Measurements from ENCODE around the gene B4GALT2.

The B4GALT2 gene

DNA sequence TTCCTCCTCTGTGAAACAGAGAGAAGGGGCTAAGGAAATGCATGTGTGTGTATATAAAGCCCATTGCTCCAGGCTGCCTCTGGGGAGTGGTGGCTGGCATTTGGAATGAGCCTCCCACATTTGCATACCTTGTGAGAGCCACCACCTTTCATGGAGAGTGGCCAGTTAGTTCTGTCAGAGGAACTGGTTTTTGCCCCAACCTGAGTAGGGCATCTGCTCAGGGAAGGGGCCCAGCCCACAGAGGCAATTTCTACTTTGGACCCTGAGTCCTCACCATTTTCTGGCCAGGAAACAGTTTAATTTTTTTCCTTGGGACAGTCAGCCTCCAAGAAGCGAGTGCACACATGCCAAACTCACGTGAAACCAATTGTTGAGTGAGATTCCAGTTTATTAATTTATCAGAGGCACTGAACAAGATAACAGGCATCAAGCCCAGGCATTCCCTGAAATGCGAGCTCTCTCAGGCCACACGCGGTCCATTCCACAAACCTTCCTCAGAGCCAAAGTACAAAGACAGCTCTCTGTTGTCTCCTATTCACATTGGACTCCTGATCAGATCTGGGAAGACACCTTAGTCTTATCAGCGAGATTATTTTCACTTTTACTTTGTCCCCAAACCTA is 53.3 kb downstream of the B4GALT2 start:
- no peak for DNase-seq

DNA sequence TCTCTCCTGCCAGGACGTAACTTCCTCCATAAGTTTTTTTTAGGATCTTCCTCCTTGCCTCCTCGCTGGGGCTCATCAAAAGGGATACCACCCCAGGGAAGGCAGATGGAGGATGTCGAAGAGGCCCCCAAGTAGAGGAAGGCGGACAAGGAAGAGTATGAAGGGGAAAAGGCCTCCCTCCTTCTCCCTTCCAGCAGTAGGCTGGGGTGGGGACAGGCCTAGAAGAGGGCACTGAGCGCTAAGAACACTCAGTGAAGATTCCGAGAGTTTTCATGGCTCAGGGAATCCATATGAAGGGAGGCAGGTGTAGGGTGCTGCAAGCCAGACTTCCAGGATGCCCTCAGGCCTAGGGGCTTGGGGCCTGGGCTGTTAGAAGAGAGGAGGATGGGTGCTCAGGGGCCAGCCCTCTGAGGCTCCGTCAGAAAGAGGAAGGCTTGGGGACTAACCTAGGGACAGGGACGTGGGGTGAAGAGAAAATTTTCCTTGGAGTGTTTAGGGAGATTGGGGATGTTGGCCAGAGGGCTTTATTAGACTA is 54.1 kb downstream of the B4GALT2 start:
- no peak for DNase-seq

DNA sequence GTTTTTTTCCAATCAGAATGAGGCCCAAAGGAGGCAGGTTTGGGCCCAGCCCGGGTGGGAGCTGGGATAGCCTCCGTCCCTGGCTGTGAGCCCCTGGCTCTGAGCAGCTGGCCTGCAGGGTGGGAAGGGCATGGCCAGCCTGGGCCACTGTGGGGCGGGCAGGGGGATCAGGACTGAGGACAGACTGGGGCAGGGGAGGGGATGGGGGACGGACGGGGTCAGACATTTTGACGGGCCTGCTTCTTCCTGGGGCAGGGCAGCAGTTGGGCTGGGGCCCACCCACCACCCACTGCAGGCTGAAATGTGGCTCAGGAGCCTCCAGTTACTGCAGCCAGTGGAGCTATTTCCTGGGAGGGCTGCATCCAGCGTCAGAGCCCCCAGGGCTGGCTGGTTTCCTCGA is 54.7 kb downstream of the B4GALT2 start:
- DNase-seq = no peak

DNA sequence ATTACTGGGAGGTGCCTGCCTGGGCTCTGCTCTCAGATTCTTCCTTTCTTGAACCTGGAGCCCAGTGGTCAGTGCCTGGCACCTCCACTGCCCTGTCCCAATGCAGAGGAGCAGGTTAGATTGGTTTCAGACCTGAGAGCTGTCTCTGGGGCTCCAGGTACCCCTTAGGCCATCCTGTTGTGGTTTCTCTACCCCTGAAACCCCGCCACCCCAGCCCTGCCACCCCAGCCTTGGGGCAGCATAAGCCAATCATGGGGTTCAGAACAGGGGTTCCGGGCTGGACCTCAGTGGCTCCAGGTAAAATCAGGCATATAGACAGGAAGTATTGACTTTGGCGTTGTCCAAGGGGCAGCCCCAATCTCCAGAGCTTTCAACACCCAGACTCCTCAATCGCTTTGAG is 55.4 kb downstream of the B4GALT2 start:
- DNase-seq = no peak

DNA sequence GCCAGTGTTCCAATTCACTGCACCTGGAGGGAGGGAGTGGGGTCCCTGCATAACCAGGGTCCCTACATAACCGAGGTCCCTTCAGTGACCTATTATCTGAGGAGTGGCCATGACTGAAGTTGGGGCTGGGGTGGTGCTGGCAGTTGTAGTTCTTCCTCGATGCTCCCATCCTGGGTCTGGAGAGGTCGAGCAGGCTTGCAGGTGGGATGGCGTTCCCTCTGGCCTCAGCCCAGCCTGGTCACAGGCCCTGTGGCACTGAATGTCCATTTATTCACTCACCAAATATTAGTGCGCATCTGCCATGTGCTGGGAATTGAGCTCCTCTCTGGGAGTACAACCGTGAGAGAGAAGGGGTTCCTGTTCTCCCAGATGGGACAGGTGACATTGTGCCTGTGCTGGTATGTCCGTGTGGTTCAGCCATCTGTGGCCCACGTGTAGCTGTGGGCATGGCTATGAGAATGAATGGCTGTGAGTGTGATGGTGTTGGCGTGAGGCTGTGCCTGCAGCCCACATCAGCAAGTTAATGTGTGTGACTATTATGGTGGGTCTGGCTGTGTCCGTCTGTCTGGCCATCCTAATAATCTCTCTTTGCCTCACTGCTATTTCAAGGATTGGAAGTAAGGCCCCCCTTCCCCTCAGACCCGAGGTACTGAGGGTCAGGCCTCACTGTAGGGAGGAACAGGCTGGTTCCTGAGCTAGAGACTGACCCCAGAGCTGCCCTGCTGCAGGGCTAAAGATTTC is 56.1 kb downstream of the B4GALT2 start:
- no peak for DNase-seq

DNA sequence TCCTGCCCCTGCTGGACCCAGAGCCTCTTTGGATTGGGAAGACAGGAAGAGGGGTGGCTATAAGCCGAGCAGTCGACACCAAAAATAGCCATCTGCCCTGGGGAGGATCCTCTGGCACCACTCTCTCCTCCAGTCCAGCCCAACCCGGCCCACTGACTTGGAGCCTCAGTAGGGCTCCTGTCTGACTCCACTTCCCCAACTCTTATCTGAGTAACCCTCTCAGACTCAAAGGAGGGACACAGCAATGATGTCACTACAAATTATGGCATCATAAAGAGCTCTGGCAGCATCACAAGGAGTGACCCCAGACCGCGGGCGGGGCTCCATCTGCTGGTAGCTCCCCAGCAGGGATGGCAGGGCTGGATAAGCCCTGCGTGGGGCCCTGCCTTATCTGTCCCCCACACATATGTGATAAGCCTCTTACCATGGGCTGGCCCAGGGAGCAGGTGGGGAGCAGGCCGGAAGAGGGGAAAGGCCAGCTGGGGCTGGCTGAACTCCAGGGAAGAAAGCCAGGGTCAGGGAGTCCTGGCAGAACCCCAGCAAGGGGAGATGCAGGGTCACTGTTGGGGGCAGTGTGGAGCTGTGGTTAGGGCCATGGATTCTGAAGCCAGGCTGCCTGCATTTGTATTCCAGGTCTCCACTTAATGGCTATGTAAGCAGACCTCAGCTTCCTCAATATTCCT is 56.9 kb downstream of the B4GALT2 start:
- DNase-seq = no peak

DNA sequence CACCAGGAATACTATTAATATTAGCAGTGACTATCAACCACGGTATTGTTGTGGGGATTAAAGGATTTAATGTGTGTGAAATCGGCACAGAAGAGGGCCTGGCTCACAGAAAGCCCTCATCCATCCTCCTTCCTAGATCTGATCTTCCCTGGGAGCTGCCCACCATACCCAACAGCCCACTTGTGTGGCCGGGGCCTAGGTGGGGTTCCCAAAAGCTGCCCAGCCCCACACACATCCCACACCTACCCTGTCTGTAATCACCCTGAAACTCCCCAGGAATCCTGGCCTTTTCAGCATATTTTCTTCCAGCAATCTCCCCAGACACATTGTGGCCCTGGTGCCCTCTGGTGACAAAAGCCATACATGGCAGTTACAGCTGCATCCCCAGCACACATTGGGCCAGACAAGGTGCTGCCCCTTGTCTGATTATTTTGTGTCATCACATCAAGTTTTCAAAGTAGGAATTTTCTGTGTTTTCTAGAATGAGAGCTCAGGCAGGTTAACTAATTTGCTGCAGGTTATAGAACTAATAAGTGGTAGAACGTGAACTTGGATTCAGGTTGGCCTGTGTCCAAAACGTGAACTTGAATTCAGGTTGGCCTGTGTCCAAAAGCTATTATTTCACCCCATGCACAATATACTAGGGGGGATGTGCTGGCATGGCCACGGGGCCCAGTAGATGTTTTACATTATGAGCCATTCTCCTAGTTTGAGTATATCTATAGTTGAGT is 57.6 kb downstream of the B4GALT2 start:
- DNase-seq = peak; percentile 77

DNA sequence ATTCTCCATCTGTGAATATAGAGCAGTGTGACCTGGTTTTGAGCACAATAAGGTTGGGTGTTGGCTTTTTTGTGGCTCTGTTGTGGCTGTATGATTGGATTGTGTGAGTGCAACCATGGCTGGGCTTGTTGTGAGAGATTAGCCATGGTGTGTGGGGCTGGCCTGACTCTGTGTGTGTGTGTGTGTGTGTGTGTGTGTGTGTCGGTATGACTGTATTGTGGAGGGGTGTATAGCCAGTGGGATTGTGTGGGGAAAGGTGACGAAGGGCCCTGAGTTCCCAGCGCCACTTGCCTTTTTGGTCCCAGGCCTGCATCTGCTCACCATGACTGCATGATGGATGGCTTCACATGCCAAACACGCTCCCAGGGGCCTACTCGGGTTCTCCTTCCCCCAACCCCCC is 58.1 kb downstream of the B4GALT2 start:
- DNase-seq = no peak

DNA sequence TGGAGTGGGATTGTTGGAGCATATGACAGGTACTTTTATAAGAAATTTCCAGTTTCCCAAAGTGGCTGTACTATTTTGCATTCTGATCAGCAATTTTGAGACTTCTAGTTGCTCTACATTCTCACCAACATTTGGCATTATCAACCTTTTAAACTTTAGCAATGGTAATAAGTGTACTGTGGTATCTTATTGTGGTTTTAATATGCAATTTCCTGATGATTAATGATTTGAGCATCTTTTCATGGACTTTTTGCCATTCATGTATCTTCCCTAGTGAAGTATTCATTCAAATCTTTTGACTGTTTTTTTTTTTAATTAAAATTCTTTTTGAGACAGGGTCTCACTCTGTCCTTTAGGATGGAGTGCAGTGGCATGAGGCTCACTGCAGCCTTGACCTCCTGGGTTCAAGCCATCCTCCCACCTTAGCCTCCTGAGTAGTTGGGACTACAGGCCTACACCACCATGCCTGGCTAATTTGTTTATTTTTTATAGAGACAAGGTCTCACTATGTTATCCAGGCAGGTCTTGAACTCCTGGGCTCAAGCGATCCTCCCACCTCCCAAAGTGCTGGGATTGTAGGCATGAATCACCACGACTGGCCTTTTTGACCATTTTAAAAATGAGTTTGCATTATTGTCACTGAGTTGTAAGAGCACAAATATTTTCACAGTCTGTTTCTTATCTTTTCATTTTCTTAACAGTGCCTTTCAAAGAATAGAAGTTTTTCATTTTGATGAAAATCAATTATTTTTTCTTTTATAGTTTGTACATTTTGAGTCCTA is 60.1 kb downstream of the B4GALT2 start:
- DNase-seq = no peak

DNA sequence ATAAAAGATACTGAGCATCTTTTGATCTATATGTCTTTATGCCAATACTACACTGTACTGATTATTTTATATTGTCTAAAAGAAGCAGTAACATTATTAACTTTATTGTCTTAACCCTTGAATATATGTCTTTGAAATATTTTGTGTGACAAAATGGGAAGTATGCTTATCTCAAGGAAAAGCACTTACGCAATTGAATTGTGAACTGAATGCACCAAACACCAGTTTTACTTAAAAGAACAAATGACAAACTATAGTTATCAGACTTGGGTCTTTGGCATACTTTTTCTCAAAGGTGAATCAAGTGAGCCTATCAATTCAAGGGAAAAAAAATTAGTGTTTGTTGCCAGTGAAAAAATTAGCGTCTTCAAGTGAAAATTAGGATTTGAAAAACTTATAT is 61.4 kb downstream of the B4GALT2 start:
- no peak for DNase-seq

Measured in stimulated activated CD4-positive, alpha-beta T cell treated with anti-CD3 and anti-CD28 coated beads, Interleukin-4, amount 100 ng/mL, for 24 hours (primary cell).